Myometrial cell (primary cell): ENCODE data around the gene UPK1B. TPM values are rescaled to one million over a fixed set of nuclear protein-coding genes. Genes with fewer than 3 reads are reported as not detected.

Source experiments
- total RNA-seq: library from RNA; depleted of rRNA; stranded (reverse); fragments of >200 nt; gene quantifications from 2 replicates; pipeline ENCODE4 v1.2.3, GENCODE V29; 2015

UPK1B gene
- total RNA-seq: 0.53 TPM in 1 of 2 replicates, not detected in the other

DNA sequence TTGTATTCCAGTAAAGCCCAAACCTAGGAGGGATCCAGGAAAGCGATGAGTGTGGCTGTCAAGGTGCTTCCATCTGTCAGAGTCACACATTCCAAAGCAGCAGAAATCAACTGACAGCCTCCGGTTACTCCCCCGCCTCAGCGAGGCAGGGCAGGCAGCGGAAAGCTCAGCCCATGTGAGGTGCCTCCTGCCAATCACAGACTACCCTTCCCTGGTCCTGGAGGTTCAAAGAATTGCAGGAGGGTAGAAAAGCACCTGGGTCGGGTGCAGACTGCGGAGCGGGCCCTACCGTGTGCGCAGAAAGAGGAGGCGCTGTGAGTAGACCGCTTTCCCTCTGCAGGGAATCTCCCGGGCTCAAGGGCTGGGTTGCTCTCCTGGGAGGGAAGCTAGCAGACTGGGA, at the start of gene UPK1B:
TSS of gene UPK1B (plus strand) at position 274 of the 400 bp plus-strand sequence. CDS start 13,144 bp downstream, outside the sequence.

DNA sequence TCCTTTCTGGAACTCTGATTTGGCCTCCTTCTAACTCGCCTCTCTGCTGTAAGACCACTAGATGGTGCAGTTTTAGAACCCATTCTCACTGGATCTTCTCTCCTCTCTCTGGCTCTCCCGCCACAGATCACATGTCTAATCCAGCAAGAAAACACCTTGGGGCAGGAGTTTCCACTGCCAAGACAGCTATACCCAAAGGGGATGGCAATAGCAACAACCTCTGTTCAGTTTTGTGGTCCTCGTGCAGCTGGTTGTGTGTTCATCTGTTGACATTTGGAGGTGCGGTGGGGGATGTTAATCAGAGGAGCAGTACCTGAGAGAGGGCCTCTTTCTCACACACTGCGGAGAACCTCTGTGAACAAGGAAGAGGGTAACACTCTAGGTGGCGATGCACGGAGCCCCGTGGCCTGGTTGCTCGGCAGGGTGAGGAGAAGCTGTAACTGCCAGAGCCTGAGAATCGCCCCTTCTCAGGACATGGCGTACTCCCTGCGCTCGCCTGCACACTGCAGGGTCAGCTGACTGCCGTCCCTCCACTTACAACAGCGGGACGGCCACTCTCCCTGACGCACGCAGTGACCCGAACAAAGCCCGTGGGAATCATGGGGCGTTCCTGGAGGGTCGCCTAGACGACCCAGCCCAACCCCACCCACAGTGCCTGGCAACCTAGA, 27.8 kb upstream of the UPK1B start, which contains the start of gene TEX55:
TSS of gene TEX55 (plus strand) at position 666 of the 668 bp plus-strand sequence. CDS start 25 bp downstream, outside the sequence.

DNA sequence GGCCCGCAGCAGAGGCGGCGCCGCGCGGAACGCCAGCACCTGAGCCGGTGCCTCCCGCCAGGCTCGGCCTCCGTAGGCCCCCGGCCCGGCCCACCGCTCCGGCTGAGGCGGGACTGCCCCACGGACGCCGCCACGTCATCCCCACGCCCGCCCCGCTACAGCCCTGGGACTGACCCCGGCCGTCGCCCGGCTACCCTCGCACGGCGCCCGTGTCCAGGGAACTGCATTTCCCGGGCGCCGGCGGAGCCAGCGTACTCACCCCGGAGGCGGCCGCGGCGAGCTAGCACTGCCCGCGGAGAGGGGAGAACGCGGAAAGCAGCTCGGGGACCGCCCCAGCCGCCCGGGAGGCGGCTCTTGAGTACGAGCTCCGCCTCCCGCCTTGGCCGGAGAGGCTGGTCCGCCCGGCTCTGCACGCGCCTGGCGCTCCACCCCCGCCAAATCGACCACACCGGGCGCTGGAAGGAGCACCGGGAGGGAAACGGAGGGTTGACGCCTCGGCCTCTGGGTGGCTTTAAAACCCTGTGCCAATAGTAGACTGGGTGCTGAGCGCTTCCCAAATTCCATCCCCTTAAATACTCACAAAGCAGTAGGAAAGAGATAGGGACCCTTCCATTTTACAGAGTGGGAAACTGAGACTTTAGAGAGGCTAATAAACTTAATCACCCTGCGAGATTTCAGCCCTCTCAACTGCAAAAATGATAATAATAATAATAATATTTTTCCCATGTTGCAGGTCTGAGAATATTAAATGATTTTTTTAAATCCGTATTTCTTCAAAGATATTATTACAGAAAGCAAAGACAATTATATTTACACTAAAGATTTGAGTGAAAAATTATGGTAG, 67.4 kb downstream of the UPK1B start, which contains the start of gene B4GALT4:
TSS of gene B4GALT4 (minus strand) at position 288 of the 844 bp plus-strand sequence. CDS start 10,779 bp downstream, outside the sequence.

Other genes with a start within 250 kb of the UPK1B start
- under 0.01 TPM in 1 of 2 replicates, not detected in the other for gene IGSF11, start 138.8 kb upstream of the UPK1B start, total RNA-seq
- gene TEX55, start 27.4 kb upstream of the UPK1B start, total RNA-seq: not detected in 2 replicates
- gene B4GALT4, start 67.3 kb downstream of the UPK1B start, total RNA-seq: 38.8 and 41.5 TPM in 2 replicates
- gene ARHGAP31, start 120.8 kb downstream of the UPK1B start, total RNA-seq: 4.6 and 8.0 TPM in 2 replicates